ENCODE data around the gene SLC20A1.
A peak's percentile ranks its signal among the peaks of the same experiment; 100 is the strongest.

SLC20A1 gene

DNA sequence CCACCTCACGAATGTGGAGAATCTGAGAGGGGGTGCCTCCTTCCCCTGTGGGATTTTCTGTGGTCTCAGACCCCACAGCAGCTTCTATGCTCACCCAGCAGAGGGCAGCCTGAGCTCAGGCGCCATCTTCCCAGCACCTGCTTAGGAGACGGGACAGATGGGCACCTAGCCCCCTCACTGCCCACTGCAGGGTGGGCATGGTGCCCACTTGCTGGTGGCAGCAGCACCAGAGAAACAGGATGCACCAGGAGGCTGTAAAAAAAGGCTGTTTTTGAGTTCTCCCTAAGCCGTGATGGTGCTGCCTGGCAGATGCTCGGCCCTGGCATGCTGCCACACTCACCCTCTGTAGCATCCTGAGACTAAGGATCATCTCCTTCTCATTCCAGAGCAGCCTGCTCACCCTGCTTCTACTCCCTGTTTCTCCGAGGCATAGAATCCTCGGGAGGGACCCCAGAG is 19.1 kb upstream of the SLC20A1 start:
- peak; percentile 49 to 53 for DNase-seq

DNA sequence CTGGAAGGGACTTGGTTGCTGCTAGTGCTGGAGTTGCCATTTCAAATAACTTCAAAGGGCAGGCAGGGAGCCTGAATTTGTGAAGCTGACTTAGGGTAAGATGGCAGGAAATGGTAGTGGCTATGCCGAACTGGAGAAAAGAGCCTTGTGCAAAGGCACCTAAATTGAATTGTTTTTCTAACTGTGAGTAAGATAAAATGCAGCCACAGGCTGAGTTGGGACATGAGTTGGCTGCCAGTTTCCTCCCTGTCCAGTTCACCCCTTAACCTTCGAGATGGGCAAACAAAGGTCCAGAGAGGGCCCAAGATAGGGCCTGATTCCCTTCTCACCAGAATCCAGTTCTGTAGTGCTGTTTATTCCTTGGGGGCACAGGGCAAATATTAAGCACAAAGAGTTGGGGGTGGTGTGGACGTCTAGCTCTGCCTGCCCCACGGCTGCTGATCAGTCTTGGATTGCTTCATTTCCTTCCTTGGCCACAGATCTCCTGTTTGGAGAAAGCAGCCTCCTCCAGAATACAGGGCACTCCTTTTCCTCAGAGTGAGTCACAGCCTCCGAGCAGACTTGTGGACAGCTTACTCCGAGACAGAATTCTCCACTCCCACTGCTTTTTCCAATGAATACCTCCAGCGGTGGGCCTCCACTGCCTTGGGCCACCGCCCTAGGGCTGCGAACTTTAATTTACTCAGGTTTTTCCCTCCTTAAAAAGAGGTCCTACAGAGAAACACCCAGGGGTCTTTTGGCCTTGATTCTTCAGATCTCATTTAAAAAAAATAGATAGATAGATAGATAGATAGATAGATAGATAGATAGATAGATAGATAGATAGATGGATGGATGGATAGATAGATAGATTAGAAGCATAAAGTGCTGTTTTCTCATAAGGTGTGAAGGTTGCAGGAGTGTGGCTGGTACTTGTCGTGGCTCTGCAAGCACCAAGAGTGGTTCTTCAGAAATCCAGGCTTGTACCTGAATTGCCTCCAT is 18.4 kb upstream of the SLC20A1 start:
- no peak for DNase-seq

DNA sequence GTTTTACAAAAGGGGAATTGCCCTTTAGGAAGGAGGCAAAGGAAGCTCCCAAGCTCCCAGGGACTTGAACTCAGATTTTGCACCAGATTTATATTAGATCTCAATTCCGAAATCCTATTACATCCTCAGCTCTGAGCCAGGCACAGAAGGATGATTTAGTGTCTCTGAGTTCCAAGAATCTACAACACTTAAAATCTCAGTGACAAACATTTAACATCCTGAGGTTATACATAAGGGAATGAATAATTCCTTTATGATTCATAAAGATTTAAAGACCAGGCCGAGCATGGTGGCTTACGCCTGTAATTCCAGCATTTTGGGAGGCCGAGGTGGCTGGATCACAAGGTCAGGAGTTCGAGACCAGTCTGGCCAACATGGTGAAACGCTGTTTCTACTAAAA is 16.5 kb upstream of the SLC20A1 start:
- DNase-seq = no peak

DNA sequence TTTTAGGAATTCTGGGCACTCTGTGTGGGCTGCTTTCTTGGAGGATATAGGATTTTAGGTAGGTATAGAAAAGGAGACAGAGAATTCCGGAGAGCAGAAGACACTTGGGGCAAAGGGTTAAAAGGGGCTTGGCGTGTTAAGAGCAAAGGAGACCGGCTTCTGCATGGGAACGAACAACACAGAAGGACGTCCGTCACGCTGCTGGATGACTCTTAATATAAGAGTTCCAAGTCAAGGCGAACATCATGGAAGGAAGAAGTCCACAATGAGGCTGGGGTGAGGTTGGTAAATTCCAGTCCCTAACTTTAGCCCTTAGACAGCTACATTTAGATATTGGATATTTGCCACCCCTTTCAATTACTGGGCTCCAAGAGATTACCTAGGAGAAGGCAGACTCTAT is 15.9 kb upstream of the SLC20A1 start:
- DNase-seq = no peak

DNA sequence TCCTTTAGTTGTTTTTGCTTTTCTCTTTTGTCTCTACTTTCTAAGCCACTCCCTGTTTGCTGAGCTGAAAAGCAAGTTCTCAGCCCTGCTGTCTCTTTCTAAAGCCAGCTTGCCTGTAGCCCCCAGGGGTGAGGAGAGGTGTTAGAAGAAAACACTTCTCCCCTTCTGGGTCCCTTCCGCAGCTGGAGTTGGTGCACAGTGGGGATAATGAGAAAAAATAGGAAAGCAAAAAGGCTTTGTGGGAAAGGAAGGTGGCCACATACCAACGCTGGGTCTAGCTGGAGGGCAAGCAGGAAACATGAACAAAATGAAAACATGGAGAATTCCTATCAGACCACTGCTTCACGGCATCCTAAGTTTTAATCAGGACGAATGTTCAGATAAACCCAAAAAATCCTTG is 15.5 kb upstream of the SLC20A1 start:
- DNase-seq = no peak

DNA sequence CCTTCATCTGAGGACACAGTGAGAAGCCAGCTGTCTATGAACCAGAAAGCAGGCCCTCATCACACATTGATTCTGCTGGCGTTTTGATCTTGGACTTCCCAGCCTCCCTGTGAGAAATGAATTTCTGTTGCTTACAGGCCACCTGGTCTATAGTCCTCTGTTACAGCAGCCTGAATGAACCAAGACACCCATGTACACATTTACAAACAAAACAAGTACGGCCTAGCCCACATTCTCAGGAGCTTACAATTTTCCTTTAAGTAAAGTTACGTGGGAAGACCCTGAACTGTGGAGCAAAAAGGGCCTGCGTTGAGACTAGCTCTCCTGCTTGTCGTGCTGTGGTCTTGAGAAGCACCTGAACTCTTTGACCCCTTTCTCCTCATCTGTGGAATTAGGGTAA is 12.0 kb upstream of the SLC20A1 start:
- no peak for DNase-seq

DNA sequence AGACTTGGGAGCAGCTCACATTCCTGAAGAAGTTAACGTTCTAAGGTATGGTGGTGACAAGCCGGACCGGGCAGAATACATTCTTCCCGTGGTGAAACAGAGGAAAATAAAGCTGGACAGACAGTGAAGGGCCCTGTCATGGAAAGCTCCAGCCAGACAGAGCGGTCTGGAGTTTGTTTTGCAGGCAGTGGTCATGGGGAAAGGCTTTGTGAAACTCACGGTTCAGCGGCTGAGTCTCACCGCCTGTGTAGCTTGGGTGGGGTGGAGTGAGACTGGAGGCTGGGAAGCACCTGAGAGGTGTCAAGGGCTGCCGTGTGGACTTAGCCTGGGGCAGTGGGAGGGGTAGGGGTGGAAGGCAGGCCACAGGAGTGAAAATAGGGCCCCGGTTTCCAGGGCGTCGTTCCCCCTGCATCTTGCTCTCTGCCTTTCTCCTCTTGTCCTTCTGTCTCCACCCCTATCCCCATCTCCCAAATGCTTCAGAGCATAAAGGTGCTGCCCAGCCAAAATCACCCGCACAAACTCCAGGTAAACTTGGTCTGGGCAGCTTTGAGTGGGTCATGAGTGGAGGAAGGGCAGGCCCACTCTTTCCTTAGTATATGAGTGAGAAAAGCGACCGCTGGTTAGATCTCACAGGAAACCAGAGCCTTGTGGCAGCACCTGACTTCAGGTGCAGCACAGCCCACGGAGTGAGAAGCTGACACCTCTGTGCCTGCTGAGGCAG is 11.4 kb upstream of the SLC20A1 start:
- no peak for DNase-seq

DNA sequence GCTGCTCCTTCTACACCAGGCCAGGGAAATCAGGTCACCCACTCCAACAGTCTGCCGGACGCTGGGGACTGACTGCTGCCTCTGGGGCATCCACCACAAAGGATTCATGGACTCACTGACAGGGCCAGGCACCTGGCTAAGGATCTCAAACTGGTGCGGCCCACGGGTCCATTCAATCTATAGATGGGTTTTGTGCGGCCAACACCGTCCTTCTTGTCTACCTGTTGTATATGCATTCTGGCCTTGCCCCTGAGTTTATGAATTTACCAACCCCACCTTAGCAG is 10.9 kb upstream of the SLC20A1 start:
- DNase-seq = no peak

DNA sequence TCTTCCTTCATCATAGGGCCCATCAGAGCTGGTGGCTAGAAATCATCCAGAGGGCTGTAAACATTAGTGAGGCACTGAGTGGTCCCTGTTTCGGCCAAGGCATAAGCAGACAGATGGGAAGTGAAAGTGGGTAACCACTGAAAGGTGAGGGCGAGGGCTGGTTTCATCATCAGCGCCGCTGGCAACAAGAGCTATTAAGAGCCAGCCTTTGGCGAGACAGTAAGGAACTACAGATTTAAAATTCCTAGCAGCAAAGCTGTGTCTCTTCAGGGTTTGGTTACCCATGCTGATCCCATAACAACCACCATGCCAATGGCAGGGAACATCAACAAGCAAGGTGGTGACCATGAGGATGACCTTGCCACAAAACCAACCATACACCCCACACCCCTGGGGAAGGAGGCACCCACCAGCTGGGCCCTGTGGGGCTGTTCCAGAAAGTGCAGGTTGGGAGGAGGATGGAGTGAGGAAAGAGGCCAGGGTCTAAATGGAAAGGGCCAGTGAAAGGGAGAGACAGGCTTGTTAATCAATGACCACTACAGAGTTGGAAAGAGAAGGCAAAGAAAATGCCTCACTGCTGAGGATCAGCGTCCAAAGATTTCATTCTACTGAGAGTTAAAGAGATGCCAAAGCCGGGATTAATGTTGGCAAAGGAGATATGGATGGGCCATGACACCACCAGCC is 9.0 kb upstream of the SLC20A1 start:
- no peak for DNase-seq

DNA sequence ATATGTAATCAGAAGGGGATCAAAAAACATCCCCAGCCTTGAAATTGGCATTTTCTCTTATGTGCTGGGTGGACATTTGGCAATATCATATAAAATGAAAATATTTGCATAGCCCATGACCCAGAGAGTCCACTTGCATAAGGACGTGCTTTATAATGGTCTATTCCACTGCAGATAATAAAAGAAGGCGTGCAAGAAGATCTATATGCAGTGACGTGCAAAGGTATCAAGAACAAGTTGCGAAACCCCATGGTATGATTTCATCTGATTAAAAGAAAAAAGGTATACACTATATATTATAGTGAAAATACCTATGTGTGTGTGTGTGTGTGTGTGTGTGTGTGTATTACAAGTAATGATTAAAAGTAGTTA is 8.5 kb upstream of the SLC20A1 start:
- no peak for DNase-seq

DNA sequence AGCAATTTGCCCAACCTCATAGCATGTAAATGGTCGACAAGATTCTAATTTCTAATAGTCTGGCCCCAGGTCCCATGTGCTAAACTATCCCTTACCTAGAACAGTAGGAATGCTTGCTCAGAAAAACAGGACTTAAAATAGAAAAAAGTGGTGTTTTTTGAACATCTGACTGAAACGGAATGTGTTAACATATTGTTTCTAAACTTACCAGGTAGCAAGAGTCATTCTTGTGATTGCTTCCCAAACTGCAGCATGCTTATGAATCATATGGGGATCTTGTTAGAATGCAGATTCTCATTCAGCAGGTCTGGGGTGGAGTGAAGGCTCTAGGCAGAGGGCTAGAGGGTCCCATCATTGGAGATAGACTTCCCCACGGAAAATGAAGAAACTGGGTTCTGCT is 5.8 kb upstream of the SLC20A1 start:
- no peak for DNase-seq

DNA sequence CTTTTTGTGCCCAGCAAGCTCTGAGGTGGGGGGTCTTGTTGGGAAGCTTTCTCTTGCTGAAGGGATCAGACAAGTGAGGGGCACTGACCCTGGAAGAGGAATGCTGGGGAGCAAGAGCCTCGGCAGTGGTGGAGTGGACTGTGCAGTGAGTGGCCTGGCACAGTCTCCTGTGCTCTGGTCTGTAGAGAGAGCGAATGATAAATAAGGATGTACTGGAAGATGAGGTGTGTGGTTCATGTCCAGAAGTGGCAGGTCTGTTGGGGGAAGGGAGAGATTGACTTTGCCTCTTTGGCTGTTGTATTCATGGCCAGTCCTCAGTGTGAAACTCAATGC is 5.3 kb upstream of the SLC20A1 start:
- DNase-seq = no peak

DNA sequence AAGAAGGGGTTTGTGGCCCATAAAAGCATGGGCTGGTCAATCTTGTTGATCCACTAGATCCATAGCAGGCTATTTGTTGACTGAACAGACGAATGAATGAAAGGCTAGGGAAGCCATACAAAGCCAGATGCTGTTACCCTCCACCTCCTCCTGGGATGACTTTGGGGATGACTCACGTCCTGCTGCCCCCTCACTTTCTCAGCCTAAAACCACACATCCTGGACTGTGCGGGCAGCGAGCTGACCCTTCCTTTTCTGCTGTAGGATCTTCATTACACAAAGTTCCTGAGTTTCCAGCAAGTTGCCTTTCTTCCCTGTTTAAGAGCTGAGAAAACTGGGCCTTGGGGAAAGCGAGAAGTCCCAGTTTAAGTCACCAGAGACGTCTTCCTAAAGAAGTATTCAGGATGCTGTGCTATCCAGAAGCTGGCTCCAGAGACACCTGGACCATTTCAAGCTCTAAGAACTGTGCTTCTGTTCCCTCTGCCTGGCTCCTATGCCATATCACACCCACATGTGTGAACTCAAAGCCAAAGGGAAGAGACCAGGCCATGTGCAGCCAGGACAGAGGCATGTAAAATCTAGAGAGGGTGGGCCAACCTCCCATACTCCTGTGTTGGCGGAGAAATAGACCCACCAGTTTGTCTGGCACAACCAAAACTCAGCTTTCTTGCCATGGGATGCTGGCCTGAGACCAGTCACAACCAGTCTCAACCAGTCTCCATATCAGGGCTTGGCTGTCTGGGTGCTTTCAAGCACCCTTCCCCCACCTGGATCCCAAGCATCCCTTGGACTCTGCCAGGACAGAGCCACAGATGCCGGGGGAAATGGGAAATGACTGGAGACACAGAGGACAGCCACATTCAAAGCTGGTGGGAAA is 4.7 kb upstream of the SLC20A1 start:
- DNase-seq = no peak

DNA sequence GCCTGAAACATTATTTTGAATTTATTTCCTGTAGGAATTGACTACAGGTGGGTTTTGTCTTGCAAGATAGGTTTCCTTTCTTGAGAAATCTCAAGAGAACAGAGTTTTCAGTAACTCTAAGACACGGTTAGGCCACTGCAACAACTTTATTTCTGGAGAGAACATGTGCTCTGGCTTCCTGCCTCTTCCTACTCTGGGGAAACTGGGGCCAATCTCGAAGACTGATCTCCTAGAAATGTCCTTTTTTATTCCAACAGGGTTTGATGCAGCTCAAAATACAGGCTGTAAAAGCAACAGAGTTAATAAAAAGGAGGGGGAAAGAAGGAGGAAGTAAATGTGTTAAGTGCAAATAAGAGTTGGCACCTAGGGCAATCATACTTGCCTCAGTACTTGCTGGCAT is 4.0 kb upstream of the SLC20A1 start:
- DNase-seq = no peak

DNA sequence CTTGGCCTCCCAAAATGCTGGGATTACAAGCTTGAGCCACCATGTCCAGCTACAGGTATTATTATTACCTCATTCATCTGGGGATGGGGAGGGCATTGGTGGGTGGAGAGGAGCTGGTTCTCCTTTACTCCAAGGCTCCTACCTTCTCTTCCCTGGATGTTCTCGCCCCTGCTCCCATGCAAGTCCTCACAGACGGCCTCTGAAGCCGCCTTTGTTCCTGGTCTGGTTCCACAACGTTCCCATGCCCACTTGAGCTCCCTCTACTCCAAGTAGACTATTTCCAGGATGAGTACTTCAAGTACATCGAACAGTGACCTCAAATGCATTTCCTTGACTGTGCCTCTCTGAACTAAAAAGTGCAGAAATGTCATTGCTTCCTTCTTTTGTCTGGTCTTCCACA is 3.2 kb upstream of the SLC20A1 start:
- DNase-seq = no peak

DNA sequence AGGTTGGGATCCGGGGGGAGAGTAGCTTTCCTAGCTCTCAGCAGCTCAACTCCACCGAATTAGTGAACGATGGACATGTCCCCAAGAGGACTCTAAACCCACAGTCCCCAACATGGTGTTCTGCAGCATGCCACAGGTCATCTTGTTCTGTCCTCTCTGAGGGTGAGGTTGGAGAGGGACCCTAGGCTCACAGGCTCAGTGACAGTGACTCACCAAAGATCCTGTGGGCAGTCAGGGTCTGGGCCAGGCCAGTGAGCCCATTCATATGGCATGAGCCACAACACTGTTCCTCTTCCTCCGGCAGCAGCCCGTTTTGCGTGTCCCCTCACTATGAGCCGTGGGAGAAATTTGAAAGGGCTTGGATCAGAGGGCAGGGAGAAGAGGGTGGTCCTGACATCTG is 2.8 kb upstream of the SLC20A1 start:
- DNase-seq = no peak

DNA sequence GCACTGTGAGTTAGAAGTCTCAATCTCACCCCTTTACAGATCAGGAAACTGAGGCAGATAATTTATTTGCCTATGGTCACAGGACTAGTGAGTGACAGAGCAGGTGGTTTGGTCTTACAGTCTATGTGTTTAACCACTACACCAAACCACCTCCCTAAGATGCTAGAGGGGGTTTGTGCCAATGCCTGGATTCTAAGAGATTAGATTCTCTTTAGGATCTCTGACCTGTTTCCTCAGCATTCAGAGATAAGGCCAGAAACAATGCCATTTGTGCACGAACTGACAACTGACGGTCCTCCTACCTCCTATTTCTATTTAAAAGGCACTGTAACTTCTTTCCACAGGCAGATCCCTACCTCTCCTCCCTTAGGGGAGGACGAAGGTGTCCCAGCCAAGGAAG is 2.3 kb upstream of the SLC20A1 start:
- DNase-seq = no peak

DNA sequence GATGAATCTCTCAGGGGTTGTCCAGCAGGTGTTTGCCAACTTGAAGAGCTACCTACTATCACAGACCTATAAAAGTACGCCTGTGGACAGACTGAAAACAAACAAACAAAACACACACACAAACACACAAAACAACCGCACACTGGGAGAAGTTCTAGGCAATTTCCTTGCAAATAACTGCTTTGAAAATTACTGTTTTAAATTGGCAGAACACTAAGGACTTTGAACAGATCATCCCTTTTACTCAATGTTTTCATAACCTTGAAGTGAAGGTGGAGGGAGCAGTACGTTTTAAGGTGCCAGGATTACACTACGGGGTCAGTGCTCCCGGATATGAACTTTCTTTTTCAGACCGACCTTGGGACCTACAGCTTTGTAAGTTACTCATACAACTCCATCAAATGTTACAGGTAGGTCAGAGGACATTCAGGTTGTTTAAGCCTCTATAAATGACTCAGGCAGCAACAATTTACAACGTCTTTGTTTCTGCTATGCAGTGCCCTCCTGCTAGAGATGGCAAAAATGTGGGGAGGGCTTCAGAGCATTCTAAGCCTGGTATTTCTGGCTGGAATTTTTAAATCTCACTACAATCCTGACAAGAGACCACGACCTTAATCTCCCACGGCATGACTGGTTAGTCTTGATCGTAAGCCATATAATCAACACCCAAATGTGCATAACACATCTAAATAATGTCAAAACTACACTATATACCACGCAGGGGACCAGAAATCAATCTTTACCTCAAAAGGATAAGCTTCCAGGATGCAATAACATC is 1.4 kb upstream of the SLC20A1 start:
- DNase-seq = no peak

DNA sequence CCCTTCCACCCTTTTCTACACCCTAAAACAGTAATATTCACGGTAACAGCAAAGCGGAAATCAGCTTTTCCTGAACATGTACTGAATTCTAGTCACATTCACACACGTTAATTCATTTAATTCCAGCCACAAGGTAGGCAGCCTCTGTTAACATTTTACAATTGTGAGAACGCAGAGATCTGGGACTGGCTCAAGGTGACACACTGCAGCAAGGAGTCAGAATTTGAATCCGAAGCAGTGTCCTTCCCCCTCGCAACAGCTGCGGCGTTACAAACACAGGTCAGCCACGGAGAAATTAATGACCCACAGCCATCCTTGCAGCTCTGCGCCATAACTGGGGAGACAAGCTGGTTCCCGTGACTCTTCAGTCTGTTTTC is 818 bp upstream of the SLC20A1 start:
- no peak for DNase-seq

DNA sequence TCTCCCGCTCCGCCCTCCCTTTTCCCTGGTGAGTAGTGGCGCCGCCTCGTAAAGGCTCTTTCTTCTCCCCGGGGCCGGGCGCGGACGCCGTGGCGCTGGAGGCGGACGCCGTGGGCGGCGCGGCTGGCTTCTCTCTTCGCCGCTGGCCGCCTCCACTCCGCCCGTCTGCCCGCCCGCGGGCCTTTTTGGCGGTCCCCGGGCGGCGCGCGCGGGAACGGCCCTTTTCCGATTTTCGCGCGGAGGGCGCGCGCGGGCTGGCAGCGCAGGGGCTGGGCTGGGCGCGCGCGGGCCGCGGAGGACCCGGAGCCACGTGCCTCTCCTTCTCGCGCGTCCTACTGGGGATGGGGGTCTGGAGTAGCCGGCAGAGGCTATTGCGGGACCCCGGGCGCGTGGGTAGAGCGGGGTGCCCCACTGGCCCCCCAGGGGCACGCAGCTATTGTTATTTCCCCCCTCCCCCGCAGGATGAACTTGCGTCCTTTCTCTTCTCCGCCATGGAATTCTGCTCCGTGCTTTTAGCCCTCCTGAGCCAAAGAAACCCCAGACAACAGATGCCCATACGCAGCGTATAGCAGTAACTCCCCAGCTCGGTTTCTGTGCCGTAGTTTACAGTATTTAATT is 472 bp downstream of the SLC20A1 start:
- peak; percentile 49 to 52 for DNase-seq

DNA sequence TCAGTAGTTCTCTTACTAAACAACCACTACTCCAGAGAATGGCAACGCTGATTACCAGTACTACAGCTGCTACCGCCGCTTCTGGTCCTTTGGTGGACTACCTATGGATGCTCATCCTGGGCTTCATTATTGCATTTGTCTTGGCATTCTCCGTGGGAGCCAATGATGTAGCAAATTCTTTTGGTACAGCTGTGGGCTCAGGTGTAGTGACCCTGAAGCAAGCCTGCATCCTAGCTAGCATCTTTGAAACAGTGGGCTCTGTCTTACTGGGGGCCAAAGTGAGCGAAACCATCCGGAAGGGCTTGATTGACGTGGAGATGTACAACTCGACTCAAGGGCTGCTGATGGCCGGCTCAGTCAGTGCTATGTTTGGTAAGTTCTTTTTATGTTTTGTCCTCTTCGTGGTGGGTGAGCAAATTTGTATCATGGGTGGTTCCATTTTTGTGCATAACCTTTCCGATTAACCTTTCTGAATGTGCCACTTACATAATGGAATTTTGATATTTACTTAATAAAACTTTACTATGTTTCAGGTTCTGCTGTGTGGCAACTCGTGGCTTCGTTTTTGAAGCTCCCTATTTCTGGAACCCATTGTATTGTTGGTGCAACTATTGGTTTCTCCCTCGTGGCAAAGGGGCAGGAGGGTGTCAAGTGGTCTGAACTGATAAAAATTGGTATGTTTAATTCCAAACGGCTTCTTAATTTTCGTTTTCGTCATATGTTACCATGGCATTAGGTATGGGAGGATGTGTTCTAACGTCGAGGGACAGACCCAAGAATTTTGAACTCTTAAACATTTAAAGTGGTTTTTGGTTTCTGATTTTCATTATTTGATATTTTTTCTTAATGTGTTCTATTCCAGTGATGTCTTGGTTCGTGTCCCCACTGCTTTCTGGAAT is 1.3 kb downstream of the SLC20A1 start:
- DNase-seq = no peak
